Cardiac ventricle fibroblast (primary cell): ENCODE data around the gene TMEM235. TPM values are rescaled to one million over a fixed set of nuclear protein-coding genes. Genes with fewer than 3 reads are reported as not detected.

Source experiments
- total RNA-seq: library from RNA; depleted of rRNA; stranded (reverse); fragments of >200 nt; gene quantifications from 2 replicates; pipeline ENCODE4 v1.2.3, GENCODE V29; 2015

Gene TMEM235
- total RNA-seq: not detected in 2 replicates

GRCh38 chr17:78230996-78231935 lies at the start of gene TMEM235:
TSS of gene TMEM235 (plus strand) at chr17:78231631. CDS start at chr17:78232024, 393 bp downstream.

GRCh38 chr17:78186692-78187595 lies 44.5 kb upstream of the TMEM235 start, which contains the start of the genes AFMID and TK1:
TSS of gene AFMID (plus strand) at chr17:78187362. CDS start at chr17:78187371, 9 bp downstream.
TSS of gene TK1 (minus strand) at chr17:78187052. CDS start at chr17:78186994, 58 bp downstream.

GRCh38 chr17:78214016-78214705 lies 17.3 kb upstream of the TMEM235 start, which contains the start of gene BIRC5:
TSS of gene BIRC5 (plus strand) at chr17:78214253. CDS start at chr17:78214317, 64 bp downstream.

Other genes with a start within 250 kb of the TMEM235 start
- gene TMC6, start 102.9 kb upstream of the TMEM235 start, total RNA-seq: 2.2 and 3.0 TPM in 2 replicates
- not detected in 2 replicates for gene TMC8, start 100.9 kb upstream of the TMEM235 start, total RNA-seq
- not detected in 2 replicates for gene C17orf99, start 85.2 kb upstream of the TMEM235 start, total RNA-seq
- gene SYNGR2, start 63.0 kb upstream of the TMEM235 start, total RNA-seq: 2.0 and 2.5 TPM in 2 replicates
- gene TK1, start 44.6 kb upstream of the TMEM235 start, total RNA-seq: 5.9 and 7.7 TPM in 2 replicates
- gene AFMID, start 44.3 kb upstream of the TMEM235 start, total RNA-seq: 41.1 and 44.2 TPM in 2 replicates
- 4.2 and 10.3 TPM in 2 replicates for gene BIRC5, start 17.4 kb upstream of the TMEM235 start, total RNA-seq
- gene SOCS3, start 128.4 kb downstream of the TMEM235 start, total RNA-seq: 61.5 and 66.8 TPM in 2 replicates
- gene PGS1, start 147.0 kb downstream of the TMEM235 start, total RNA-seq: 15.8 and 23.6 TPM in 2 replicates